IMR-90 (cell line): ENCODE measurements around the gene COLGALT1.

ENCODE experiments used
- CEBPB ChIP-seq: IDR thresholded peaks from 2 replicates; pipeline ENCODE4 v1.6.1; 2012; ENCODE audit warnings: low read depth, low read length, improper control_type of control experiment
- CHD1 ChIP-seq: IDR thresholded peaks from 2 replicates; pipeline ENCODE4 v1.6.1; 2012; ENCODE audit warnings: low read depth, low read length, improper control_type of control experiment
- CTCF ChIP-seq: conservative IDR thresholded peaks from 2 replicates; pipeline ENCODE4 v1.5.1; 2012; ENCODE audit warnings: mild to moderate bottlenecking, low read depth, low read length, improper control_type of control experiment
- ELK1 ChIP-seq: fragments of 150-350 bp; IDR thresholded peaks from 2 replicates; pipeline ENCODE4 v1.6.1; 2016; ENCODE audit warnings: low read depth, mild to moderate bottlenecking, low read length, moderate library complexity, borderline replicate concordance
- MAZ ChIP-seq: IDR thresholded peaks from 2 replicates; pipeline ENCODE4 v1.6.1; 2012; ENCODE audit warnings: low read depth, mild to moderate bottlenecking, low read length, improper control_type of control experiment, moderate library complexity, borderline replicate concordance
- MXI1 ChIP-seq: IDR thresholded peaks from 2 replicates; pipeline ENCODE4 v1.6.1; 2012; ENCODE audit warnings: low read depth, mild to moderate bottlenecking, low read length, moderate library complexity, borderline replicate concordance
- NFE2L2 ChIP-seq: fragments of 150-350 bp; IDR thresholded peaks from 2 replicates; pipeline ENCODE4 v1.6.1; 2016; ENCODE audit warnings: low read depth, mild to moderate bottlenecking, low read length
- POLR2A ChIP-seq: IDR thresholded peaks from 2 replicates; pipeline ENCODE4 v1.6.1; 2012; ENCODE audit warnings: mild to moderate bottlenecking, low read depth, low read length
- RAD21 ChIP-seq: IDR thresholded peaks from 2 replicates; pipeline ENCODE4 v1.6.1; 2012; ENCODE audit warnings: low read length, improper control_type of control experiment
- SMC3 ChIP-seq: fragments of 150-350 bp; IDR thresholded peaks from 2 replicates; pipeline ENCODE4 v1.6.1; 2016; ENCODE audit warnings: low read depth, mild to moderate bottlenecking, antibody characterized with exemption, low read length, moderate library complexity
- USF2 ChIP-seq: fragments of 150-350 bp; IDR thresholded peaks from 2 replicates; pipeline ENCODE4 v1.6.1; 2017; ENCODE audit warnings: mild to moderate bottlenecking, antibody characterized with exemption, low read length, low read depth

- TF ChIP-seq POLR2A (no peak), CEBPB (no peak), CTCF (no peak), SMC3 (no peak), ELK1 (no peak), MXI1 (no peak), RAD21 (no peak), CHD1 (no peak), MAZ (no peak), USF2 (no peak), NFE2L2 (no peak)
Measured at GRCh38 chr19:17627921-17628320, 72.5 kb downstream of the COLGALT1 start.
